Esophagus (tissue), 2 donors: Measurements from ENCODE around the gene PINK1. TPM values are rescaled to one million over a fixed set of nuclear protein-coding genes. Genes with fewer than 3 reads are reported as not detected.

Source experiments
- H3K27ac ChIP-seq, 2 donors: one replicate each; pipeline ENCODE4 v1.5.1; 2013; ENCODE audit warnings: low read depth in 2 of 2, mild to moderate bottlenecking in 2 of 2, inconsistent platforms in 1 of 2, low read length in 1 of 2, moderate library complexity in 1 of 2
- H3K27me3 ChIP-seq, 2 donors: one replicate each; pipeline ENCODE4 v1.6.1; 2013; ENCODE audit warnings: low read length in 2 of 2, control low read depth in 1 of 2, mild to moderate bottlenecking in 1 of 2; ENCODE audit not compliant: insufficient read depth in 2 of 2, control insufficient read depth in 1 of 2
- H3K36me3 ChIP-seq, 2 donors: one replicate each; pipeline ENCODE4 v1.6.1; 2013; ENCODE audit warnings: low read length in 1 of 2; ENCODE audit not compliant: control insufficient read depth in 2 of 2, insufficient read depth in 2 of 2
- H3K4me1 ChIP-seq, 2 donors: one replicate each; pipeline ENCODE4 v1.6.1; 2013; ENCODE audit warnings: low read length in 1 of 2; ENCODE audit not compliant: control insufficient read depth in 2 of 2, insufficient read depth in 2 of 2
- H3K4me3 ChIP-seq, 2 donors: one replicate each; pipeline ENCODE4 v1.5.1; 2013; ENCODE audit warnings: low read length in 2 of 2, mild to moderate bottlenecking in 2 of 2, low read depth in 1 of 2, moderate library complexity in 1 of 2
- H3K9me3 ChIP-seq, 2 donors: one replicate each; pipeline ENCODE4 v1.6.1; 2013; ENCODE audit warnings: mild to moderate bottlenecking in 2 of 2, low read depth in 1 of 2, low read length in 1 of 2, moderate library complexity in 1 of 2; ENCODE audit not compliant: control insufficient read depth in 2 of 2, insufficient read depth in 1 of 2
- WGBS, 2 donors: extraction: QIAGEN DNeasy Blood & Tissue Kit; methylation state at CpG; one replicate each; pipeline ENCODE4 v1.1.7; 2013; 5-methylcytosine and 5-hydroxymethylcytosine counted together
- polyA plus RNA-seq, 2 donors: library from polyadenylated mRNA; stranded (reverse); fragments of 200-250 nt; gene quantifications; one replicate each; pipeline ENCODE4 v1.2.3, GENCODE V29; 2013
- donor health status: healthy with polysubstance abuse.
- donor health status: Bipolar disorder and iron deficiency.

Gene PINK1
- polyA plus RNA-seq, 2 donors: 52.0 to 61.2 TPM

GRCh38 chr1:20695515-20695914, 62.3 kb downstream of the PINK1 start:
- Histone ChIP-seq H3K4me3 (no peak overlapping the region), H3K36me3 (no peaks in the 10 kb centered on the region), H3K27ac (no peak overlapping the region), H3K4me1 (peaks cover 0 to 10% of the 10 kb centered on the region in 2 donors), H3K9me3 (no peaks in the 10 kb centered on the region), H3K27me3 (no peaks in the 10 kb centered on the region)
- 80 to 82% methylated on average over 10 of the region's 10 CpGs for WGBS, 2 donors

GRCh38 chr1:20696397-20697333, 63.4 kb downstream of the PINK1 start:
- peaks cover 0 to 10% of the 10 kb centered on the region in 2 donors for H3K4me1 ChIP-seq
- H3K27me3 ChIP-seq: no peaks in the 10 kb centered on the region
- no peaks in the 10 kb centered on the region for H3K9me3 ChIP-seq
- H3K36me3 ChIP-seq: no peaks in the 10 kb centered on the region
- H3K27ac ChIP-seq: peak overlapping the region; percentile 77 to 86
- peak overlapping the region; percentile 43 to 51 for H3K4me3 ChIP-seq
- WGBS, 2 donors: 1 to 2% methylated on average over 45 to 46 of the region's 46 CpGs

GRCh38 chr1:20697563-20697962, 64.3 kb downstream of the PINK1 start:
- WGBS, 2 donors: 75 to 80% methylated on average over 12 of the region's 12 CpGs
- Histone ChIP-seq H3K9me3 (no peaks in the 10 kb centered on the region), H3K4me3 (no peak overlapping the region), H3K4me1 (peaks cover 0 to 10% of the 10 kb centered on the region in 2 donors), H3K27ac (no peak overlapping the region), H3K36me3 (no peaks in the 10 kb centered on the region), H3K27me3 (no peaks in the 10 kb centered on the region)

GRCh38 chr1:20698195-20698910, 65.1 kb downstream of the PINK1 start:
- Histone ChIP-seq H3K36me3 (no peaks in the 10 kb centered on the region), H3K9me3 (no peaks in the 10 kb centered on the region), H3K4me1 (peaks cover 0 to 10% of the 10 kb centered on the region in 2 donors), H3K27me3 (no peaks in the 10 kb centered on the region), H3K27ac (no peak overlapping the region), H3K4me3 (no peak overlapping the region)
- WGBS, 2 donors: 81 to 90% methylated on average over 18 of the region's 18 CpGs

- H3K9me3 ChIP-seq: no peaks in the 10 kb centered on the region
- 75 to 82% methylated on average over 9 of the region's 9 CpGs for WGBS, 2 donors
- H3K4me3 ChIP-seq: no peak overlapping the region
- peaks cover 0 to 10% of the 10 kb centered on the region in 2 donors for H3K4me1 ChIP-seq
- H3K27ac ChIP-seq: no peak overlapping the region
- H3K36me3 ChIP-seq: no peaks in the 10 kb centered on the region
- H3K27me3 ChIP-seq: no peaks in the 10 kb centered on the region
These were observed 66.3 kb downstream of the PINK1 start for GRCh38 chr1:20699558-20699957.

- Histone ChIP-seq H3K4me1 (peaks cover 0 to 10% of the 10 kb centered on the region in 2 donors), H3K27ac (no peak overlapping the region), H3K9me3 (no peaks in the 10 kb centered on the region), H3K36me3 (no peaks in the 10 kb centered on the region), H3K4me3 (no peak overlapping the region), H3K27me3 (no peaks in the 10 kb centered on the region)
- 83 to 84% methylated on average over 17 of the region's 17 CpGs for WGBS, 2 donors
These were observed 67.5 kb downstream of the PINK1 start for GRCh38 chr1:20700636-20701215.

Other genes starting within 250 kb of the PINK1 start
- 10 to 100 TPM; 11.2 to 44.7 TPM for gene CAMK2N1, start 147.2 kb upstream of the PINK1 start, polyA plus RNA-seq
- 10 to 100 TPM in 1 of 2 donors, 1 to 10 TPM in 1; 6.5 to 16.3 TPM for gene MUL1, start 125.3 kb upstream of the PINK1 start, polyA plus RNA-seq
- under 1 TPM; 0.04 to 0.12 TPM for gene FAM43B, start 80.9 kb upstream of the PINK1 start, polyA plus RNA-seq
- gene CDA, start 44.4 kb upstream of the PINK1 start, polyA plus RNA-seq: 100 to 1,000 TPM; 107 to 110 TPM
- gene DDOST, start 27.9 kb downstream of the PINK1 start, polyA plus RNA-seq: 100 to 1,000 TPM in 1 of 2 donors, 10 to 100 TPM in 1; 73.2 to 126 TPM
- gene KIF17, start 84.5 kb downstream of the PINK1 start, polyA plus RNA-seq: under 1 TPM; 0.45 to 0.48 TPM
- under 1 TPM; 0.12 to 0.27 TPM for gene SH2D5, start 99.2 kb downstream of the PINK1 start, polyA plus RNA-seq
- gene HP1BP3, start 153.8 kb downstream of the PINK1 start, polyA plus RNA-seq: 10 to 100 TPM; 66.3 to 85.1 TPM